OCI-LY7 (cell line): ENCODE results near the gene KRTCAP2. TPM values are rescaled to one million over a fixed set of nuclear protein-coding genes. Genes with fewer than 3 reads are reported as not detected.

ENCODE experiments used
- BruUV-seq: library from RNA; stranded (reverse); fragments of 400-500 nt; replicated peaks from 2 replicates; lab custom pipeline; 2021; lab: Mats Ljungman, UMichigan
- CTCF ChIA-PET: fragments of 300-600 bp; sonication (Branson Sonifier 250); formaldehyde crosslinking; loops from one replicate; lab custom pipeline; 2022; ENCODE audit warnings: antibody characterized with exemption; ENCODE audit not compliant: unreplicated experiment; lab: Charles Lee
- POLR2A ChIA-PET: fragments of 300-600 bp; sonication (Branson Sonifier 250); formaldehyde crosslinking; loops from one replicate; lab custom pipeline; 2022; ENCODE audit warnings: antibody characterized with exemption; lab: Charles Lee
- DNase-seq: peaks from one replicate; pipeline ENCODE4 v3.0.0-alpha.2; 2015; ENCODE audit warnings: low spot score
- H2AFZ ChIP-seq: fragments of 200-600 bp; sonication (generic), shearing (Covaris generic); 2 replicates; pipeline ENCODE4 v1.6.1; 2014; ENCODE audit warnings: mild to moderate bottlenecking, antibody characterized with exemption, low read length, moderate library complexity
- H3K27ac ChIP-seq: fragments of 200-600 bp; sonication (generic); 2 replicates; pipeline ENCODE4 v1.5.1; 2014; ENCODE audit warnings: mixed run types, low read depth, mild to moderate bottlenecking, moderate library complexity, low read length, inconsistent platforms; ENCODE audit not compliant: poor library complexity, severe bottlenecking
- H3K36me3 ChIP-seq: fragments of 200-600 bp; sonication (generic); 2 replicates; pipeline ENCODE4 v1.6.1; 2014; ENCODE audit warnings: mild to moderate bottlenecking, antibody characterized with exemption, low read length, moderate library complexity, mixed read lengths; ENCODE audit not compliant: insufficient read depth
- H3K4me1 ChIP-seq: fragments of 200-600 bp; sonication (generic); 2 replicates; pipeline ENCODE4 v1.5.1; 2014; ENCODE audit warnings: mild to moderate bottlenecking, low read length; ENCODE audit not compliant: insufficient read depth, poor library complexity, severe bottlenecking
- H3K4me2 ChIP-seq: fragments of 200-600 bp; sonication (generic); 2 replicates; pipeline ENCODE4 v1.6.1; 2014; ENCODE audit warnings: mild to moderate bottlenecking, low read length
- H3K4me3 ChIP-seq: fragments of 200-600 bp; sonication (generic); 2 replicates; pipeline ENCODE4 v1.5.1; 2014; ENCODE audit warnings: mild to moderate bottlenecking, low read depth, low read length; ENCODE audit not compliant: poor library complexity, severe bottlenecking
- H3K79me2 ChIP-seq: fragments of 200-600 bp; sonication (generic); 2 replicates; pipeline ENCODE4 v1.6.1; 2016; ENCODE audit warnings: low read depth, mild to moderate bottlenecking, low read length, moderate library complexity, mixed read lengths; ENCODE audit not compliant: insufficient read depth
- H3K9me2 ChIP-seq: fragments of 200-600 bp; sonication (generic); 2 replicates; pipeline ENCODE4 v1.6.1; 2016; ENCODE audit warnings: mild to moderate bottlenecking, low read length, mixed read lengths; ENCODE audit not compliant: insufficient read depth
- H3K9me3 ChIP-seq: fragments of 200-600 bp; sonication (generic); 2 replicates; pipeline ENCODE4 v1.6.1; 2014; ENCODE audit warnings: mild to moderate bottlenecking, mixed run types, low read length, mixed read lengths
- H4K20me1 ChIP-seq: fragments of 200-600 bp; sonication (generic); 2 replicates; pipeline ENCODE4 v1.6.1; 2014; ENCODE audit warnings: mild to moderate bottlenecking, antibody characterized with exemption, low read length, moderate library complexity, mixed read lengths; ENCODE audit not compliant: insufficient read depth
- EZH2phosphoT487 ChIP-seq: fragments of 200-600 bp; sonication (generic); IDR thresholded peaks from 2 replicates; pipeline ENCODE4 v1.6.1; 2018; ENCODE audit warnings: low read depth, borderline replicate concordance, mild to moderate bottlenecking, mixed run types, antibody characterized with exemption, low read length, moderate library complexity, mixed read lengths
- intact Hi-C: fragments of 100-400 bp; cut with micrococcal nuclease; formaldehyde crosslinking; loops from one replicate; pipeline ENCODE4 v1.10.0; 2022; ENCODE audit not compliant: unreplicated experiment
- total RNA-seq, 2 experiments: library from RNA; depleted of rRNA in 1 of 2; stranded (reverse); fragments of >200 nt in 1 of 2; shearing (Covaris generic) in 1 of 2; gene quantifications; 2 replicates each; pipeline ENCODE4 v1.2.3, GENCODE V29; 2014 to 2022
- TF ChIP-seq, protein P1 (sequence below): fragments of 200-600 bp; sonication (generic); conservative IDR thresholded peaks from 2 replicates; pipeline ENCODE4 v1.5.1; 2014; ENCODE audit warnings: mild to moderate bottlenecking, antibody characterized with exemption, low read length, moderate library complexity, mixed read lengths

KRTCAP2 gene
- total RNA-seq, 2 experiments from 2014 or later: 128 to 141 TPM

- intact Hi-C loops: no loop called here
- H2AFZ ChIP-seq: no peak overlapping the region
- H3K4me1 ChIP-seq: peaks cover 41% of the 10 kb centered on the region
- POLR2A ChIA-PET: interaction anchor here (0.7 kb wide), 2 partner anchors 23 to 52 kb away, joined by 4 read pairs; no protein-coding TSS in a partner anchor
- no peak for DNase-seq
- no TSS peak for BruUV-seq
- no peak for TF ChIP-seq EZH2phosphoT487
- TF ChIP-seq, protein P1, sequence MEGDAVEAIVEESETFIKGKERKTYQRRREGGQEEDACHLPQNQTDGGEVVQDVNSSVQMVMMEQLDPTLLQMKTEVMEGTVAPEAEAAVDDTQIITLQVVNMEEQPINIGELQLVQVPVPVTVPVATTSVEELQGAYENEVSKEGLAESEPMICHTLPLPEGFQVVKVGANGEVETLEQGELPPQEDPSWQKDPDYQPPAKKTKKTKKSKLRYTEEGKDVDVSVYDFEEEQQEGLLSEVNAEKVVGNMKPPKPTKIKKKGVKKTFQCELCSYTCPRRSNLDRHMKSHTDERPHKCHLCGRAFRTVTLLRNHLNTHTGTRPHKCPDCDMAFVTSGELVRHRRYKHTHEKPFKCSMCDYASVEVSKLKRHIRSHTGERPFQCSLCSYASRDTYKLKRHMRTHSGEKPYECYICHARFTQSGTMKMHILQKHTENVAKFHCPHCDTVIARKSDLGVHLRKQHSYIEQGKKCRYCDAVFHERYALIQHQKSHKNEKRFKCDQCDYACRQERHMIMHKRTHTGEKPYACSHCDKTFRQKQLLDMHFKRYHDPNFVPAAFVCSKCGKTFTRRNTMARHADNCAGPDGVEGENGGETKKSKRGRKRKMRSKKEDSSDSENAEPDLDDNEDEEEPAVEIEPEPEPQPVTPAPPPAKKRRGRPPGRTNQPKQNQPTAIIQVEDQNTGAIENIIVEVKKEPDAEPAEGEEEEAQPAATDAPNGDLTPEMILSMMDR: no peak
- H3K79me2 ChIP-seq: peaks cover 14% of the 10 kb centered on the region; the same call in 1 of the 2 replicates
- peaks cover 18% of the 10 kb centered on the region; the same call in 1 of the 2 replicates for H3K36me3 ChIP-seq
- H3K4me3 ChIP-seq: no peak overlapping the region
- H3K27ac ChIP-seq: no peak overlapping the region
- no peaks in the 10 kb centered on the region for H4K20me1 ChIP-seq
- no peaks in the 10 kb centered on the region for H3K9me3 ChIP-seq
- no peak overlapping the region for H3K4me2 ChIP-seq
- CTCF ChIA-PET: interaction anchor here (0.6 kb wide), 1 partner anchor 80 kb away, joined by 4 read pairs; no protein-coding TSS in a partner anchor
- no peaks in the 10 kb centered on the region for H3K9me2 ChIP-seq
Measured at GRCh38 chr1:155170806-155171205, 2.3 kb downstream of the KRTCAP2 start.

GRCh38 chr1:155170101-155170785 is 2.9 kb downstream of the KRTCAP2 start:
- TF ChIP-seq EZH2phosphoT487: no peak
- TF ChIP-seq, protein P1: no peak
- POLR2A ChIA-PET: interaction anchor here (0.7 kb wide), 1 partner anchor 52 kb away, joined by 4 read pairs; no protein-coding TSS in a partner anchor
- BruUV-seq: TSS peak; percentile 58

More at GRCh38 chr1:155170101-155170785, 2.9 kb downstream of the KRTCAP2 start:
- H3K27ac ChIP-seq: no peak overlapping the region
- DNase-seq: no peak
- no peaks in the 10 kb centered on the region for H3K9me2 ChIP-seq
- intact Hi-C loops: no loop called here
- CTCF ChIA-PET: interaction anchor here (0.6 kb wide), 1 partner anchor 79 kb away, joined by 4 read pairs; no protein-coding TSS in a partner anchor
- no peaks in the 10 kb centered on the region for H4K20me1 ChIP-seq
- no peak overlapping the region for H3K4me2 ChIP-seq
- peaks cover 14% of the 10 kb centered on the region; the same call in 1 of the 2 replicates for H3K79me2 ChIP-seq
- H2AFZ ChIP-seq: no peak overlapping the region
- peaks cover 18% of the 10 kb centered on the region; the same call in 1 of the 2 replicates for H3K36me3 ChIP-seq
- no peak overlapping the region for H3K4me3 ChIP-seq
- H3K9me3 ChIP-seq: no peaks in the 10 kb centered on the region
- peaks cover 41% of the 10 kb centered on the region for H3K4me1 ChIP-seq
